Measurements from ENCODE around the gene ARID3A.
A peak's percentile ranks its signal among the peaks of the same experiment; 100 is the strongest.

Gene ARID3A

GRCh38 chr19:990119-990571, 64.3 kb downstream of the ARID3A start:
- no peak for DNase-seq (ENCODE audit: low spot score)

DNA sequence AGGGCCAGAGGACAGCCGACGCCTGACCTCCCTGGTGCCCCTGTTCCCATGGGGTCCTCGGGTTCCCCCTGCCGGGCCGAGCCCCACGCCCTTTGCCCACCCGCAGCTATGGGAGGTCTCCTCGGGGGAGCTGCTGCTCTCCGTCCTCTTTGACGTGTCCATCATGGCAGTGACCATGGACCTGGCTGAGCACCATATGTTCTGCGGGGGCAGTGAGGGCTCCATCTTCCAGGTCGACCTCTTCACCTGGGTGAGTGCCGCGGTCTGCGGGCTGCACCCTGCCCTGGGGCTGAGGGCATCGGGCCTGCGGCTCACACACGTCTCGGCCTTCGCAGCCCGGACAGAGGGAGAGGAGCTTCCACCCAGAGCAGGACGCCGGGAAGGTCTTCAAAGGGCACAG, 64.9 kb downstream of the ARID3A start:
- no peak for DNase-seq (ENCODE audit: low spot score)

DNA sequence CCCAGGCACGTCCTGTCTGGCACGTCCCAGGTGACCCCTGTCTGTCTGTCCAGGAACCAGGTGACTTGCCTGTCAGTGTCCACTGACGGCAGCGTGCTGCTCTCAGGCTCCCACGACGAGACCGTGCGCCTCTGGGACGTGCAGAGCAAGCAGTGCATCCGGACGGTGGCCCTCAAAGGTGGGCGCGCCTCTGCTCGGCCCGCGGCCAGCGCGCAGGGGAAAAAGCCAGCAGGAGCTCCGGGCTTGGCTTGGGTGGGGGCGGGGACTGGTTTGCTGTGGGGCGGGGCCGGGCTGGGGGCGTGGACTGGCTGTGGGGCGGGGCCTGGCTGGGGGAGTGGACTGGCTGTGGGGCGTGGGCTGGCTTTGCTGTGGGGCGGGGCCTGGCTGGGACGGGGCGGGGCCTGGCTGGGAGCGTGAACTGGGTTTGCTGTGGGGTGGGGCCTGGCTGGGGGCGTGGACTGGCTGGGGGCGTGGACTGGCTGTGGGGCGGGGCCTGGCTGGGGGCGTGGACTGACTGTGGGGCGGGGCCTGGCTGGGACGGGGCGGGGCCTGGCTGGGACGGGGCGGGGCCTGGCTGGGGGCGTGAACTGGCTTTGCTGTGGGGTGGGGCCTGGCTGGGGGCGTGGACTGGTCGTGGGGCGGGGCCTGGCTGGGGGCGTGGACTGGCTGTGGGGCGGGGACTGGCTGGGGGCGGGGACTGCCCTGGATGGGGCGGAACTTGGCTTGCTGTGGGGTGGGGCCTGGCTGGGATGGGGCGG, 65.5 kb downstream of the ARID3A start:
- peak; percentile 52 for DNase-seq (ENCODE audit: low spot score)

DNA sequence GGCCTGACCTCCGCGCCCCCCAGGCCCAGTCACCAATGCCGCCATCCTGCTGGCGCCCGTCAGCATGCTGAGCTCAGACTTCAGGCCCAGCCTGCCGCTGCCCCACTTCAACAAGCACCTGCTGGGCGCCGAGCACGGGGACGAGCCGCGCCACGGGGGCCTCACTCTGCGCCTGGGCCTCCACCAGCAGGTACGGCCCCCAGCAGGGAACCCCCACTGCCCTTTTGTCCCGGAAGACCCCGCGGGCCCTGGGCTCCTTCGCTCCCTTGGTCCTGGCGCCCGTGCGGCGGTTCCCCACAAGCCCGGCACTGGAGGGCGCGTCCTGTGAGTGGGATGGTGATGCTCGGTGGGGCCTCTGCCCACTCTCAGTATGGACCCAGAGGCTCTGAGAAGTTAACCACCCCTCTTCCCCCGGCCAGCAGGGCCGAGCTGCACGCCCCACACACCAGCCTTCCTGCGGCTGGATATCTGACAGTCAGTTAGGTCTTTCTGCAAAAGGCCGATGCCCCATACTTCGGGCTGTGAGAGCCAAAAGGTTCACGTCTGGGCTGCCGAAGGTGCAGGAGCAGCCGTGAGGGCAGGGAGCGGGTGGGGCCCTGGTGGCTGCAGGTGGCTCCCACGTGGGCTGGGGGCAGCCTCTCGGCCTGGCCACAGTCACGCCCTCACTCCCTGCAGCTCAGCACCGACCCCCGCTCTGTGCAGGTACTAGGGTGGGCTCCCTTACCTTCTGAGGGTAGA, 66.3 kb downstream of the ARID3A start:
- DNase-seq (ENCODE audit: low spot score): no peak

- DNase-seq (ENCODE audit: low spot score): no peak
Observed at GRCh38 chr19:992670-993055, 66.8 kb downstream of the ARID3A start.

DNA sequence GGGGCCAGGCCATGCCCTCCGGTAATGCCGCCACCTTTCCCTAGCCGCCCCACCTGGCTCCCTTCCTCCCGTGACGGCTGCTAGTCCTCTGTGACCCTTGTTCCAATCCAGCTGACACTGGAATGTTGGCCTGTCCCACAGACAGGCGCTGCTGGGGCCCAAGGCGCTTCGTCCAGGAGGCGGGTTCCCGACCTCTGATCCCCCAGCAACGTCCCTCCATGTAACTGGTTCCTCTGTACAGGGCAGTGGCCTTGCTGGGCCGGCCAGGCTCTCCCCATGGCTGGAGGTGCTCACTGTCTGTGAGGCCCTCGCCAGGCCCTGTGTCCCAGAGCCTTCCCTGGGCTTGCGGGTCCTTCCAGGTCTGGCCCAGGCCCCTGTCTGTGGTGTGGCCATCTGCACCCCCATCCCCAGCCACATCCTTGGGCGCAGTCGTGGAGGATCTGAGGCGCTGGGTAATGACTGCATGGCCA, 67.6 kb downstream of the ARID3A start:
- DNase-seq (ENCODE audit: low spot score): no peak

DNA sequence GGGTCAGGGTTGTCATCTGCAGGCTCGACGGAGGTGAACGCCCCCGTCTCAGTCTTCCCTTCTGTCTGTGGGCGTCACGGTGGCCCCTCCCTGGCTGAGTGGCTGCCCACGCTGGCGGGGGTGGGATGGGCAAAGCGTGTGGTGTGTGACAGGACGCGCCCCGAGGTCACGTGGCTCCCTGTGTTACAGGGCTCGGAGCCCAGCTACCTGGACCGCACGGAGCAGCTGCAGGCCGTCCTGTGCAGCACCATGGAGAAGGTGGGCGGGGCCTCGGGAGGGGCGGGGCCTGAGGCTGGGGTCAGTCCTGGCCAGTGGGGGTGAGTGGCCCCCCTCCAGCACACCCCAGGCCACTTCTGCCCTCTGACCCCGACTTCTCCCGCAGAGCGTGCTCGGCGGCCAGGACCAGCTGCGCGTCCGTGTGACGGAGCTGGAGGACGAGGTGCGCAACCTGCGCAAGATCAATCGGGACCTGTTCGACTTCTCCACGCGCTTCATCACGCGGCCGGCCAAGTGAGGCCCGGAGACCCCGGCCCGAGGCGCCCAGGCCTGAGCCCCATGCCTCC, 68.1 kb downstream of the ARID3A start:
- DNase-seq (ENCODE audit: low spot score): no peak

- no peak for DNase-seq (ENCODE audit: low spot score)
Observed at GRCh38 chr19:994516-994915, 68.7 kb downstream of the ARID3A start.

DNA sequence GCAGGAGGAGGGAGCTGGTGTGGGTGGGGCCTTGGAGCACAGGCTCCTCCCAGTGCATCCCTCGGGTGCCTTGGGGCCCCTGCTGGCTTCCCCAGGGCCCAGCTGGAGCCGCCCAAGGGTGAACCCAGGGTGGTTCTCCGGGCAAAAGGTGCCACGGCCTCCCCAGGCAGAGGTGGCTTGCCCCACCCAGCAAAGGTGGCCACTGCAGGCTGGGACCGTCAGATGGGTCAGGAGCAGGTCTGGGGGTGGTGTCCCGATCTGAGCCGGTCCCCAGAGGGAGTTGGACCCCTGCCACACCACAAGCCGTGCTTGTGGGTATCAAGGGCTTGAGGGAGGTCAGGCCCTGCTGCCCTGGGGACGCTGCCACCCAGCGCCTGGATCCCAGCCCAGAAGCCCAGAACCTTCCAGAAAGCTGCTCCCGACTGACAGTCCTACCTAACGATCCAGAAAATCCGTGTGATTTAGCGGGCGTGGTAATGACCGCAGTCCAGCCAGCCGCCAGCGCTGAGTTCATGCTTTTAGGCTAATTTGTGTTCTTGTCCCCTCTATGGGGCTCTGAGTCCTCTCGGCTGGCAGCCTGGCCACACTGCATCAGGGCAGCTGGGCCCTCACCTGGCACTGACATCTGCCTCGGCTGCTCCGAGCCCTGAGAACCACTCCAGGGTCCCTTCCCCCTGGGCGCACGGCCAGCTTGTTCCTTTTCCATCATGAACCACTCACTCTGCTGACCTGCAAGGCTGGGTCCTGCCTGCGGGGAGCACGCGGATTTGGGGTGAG, 69.4 kb downstream of the ARID3A start:
- no peak for DNase-seq (ENCODE audit: low spot score)

GRCh38 chr19:996051-996838, 70.4 kb downstream of the ARID3A start:
- peak; percentile 58 for DNase-seq (ENCODE audit: low spot score)

- no peak for DNase-seq (ENCODE audit: low spot score)
Observed at GRCh38 chr19:998064-998463, 72.2 kb downstream of the ARID3A start.

DNA sequence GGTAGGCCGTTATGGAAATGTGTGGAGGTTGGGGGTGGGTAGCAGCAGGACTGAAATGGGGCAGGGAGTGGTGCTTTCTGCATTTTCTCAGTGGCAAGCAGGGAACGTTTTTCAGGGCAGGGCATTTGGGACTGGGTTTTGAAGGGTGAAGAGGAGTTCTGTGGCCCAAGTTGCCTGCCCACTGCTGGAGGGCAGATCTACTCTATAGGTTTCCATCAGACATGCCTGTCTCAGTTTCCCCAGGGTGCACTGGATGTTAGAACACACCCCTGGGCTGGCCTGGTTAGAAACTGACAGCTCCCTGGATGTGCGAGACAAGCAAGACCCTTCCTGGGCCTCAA, 73.5 kb downstream of the ARID3A start:
- DNase-seq (ENCODE audit: low spot score): no peak

DNA sequence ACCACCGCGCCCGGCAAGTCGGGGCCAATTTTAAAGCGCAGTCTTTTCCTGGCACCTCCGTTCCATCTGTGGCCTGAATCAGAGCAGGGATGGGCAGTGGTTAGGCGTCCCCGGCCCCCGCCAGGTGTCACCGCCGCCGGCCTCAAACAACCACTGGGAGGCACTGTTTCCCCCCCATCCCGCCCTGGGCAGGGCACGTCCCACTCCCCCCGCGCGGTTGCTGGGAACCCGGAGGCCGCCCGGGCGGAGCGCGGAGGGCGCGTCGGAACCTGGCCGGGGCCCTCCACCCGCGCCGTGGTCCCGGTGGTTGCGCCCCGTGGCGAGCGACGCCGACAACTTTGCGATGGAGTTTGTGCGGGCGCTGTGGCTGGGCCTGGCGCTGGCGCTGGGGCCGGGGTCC, 74.3 kb downstream of the ARID3A start, which contains the start of gene GRIN3B:
Gene GRIN3B, plus strand, starts transcription at position 325 of the 400 bp plus-strand sequence. Its CDS starts 19 bp downstream, at position 344.
- DNase-seq (ENCODE audit: low spot score): peak; percentile 79

- DNase-seq (ENCODE audit: low spot score): no peak
Observed at GRCh38 chr19:1000591-1001537, 75.0 kb downstream of the ARID3A start.

DNA sequence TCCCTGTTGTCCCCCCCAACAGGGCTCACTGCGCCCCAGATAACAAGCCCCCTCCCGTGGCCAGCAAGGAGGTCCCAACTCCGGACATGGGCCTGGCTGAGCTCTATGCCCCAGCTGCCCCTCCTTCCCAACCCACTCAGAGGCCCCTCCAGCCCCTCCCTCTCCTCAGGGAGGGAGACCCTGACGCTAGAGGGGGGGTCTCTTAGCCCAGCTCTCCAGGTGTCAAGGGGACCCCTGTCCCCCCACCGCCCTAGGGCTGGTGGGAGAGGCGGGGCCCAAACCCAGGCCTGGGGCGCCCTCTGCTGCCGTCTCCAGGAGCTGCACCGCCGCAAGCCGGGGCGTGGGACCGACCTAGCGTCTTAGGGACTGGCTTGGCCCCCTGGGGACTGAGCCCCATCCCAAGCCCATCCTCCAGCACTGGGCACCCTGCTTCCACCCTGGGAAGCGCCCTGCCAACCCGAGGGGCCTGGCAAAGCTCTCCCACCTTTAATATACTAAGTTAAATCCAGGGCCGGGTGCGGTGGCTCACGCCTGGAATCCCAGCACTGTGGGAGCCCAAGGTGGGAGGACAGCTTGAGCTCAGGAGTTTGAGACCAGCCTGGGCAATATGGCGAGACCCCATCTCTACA, 75.8 kb downstream of the ARID3A start:
- DNase-seq (ENCODE audit: low spot score): peak; percentile 72

GRCh38 chr19:1002600-1002999, 76.8 kb downstream of the ARID3A start:
- no peak for DNase-seq (ENCODE audit: low spot score)

DNA sequence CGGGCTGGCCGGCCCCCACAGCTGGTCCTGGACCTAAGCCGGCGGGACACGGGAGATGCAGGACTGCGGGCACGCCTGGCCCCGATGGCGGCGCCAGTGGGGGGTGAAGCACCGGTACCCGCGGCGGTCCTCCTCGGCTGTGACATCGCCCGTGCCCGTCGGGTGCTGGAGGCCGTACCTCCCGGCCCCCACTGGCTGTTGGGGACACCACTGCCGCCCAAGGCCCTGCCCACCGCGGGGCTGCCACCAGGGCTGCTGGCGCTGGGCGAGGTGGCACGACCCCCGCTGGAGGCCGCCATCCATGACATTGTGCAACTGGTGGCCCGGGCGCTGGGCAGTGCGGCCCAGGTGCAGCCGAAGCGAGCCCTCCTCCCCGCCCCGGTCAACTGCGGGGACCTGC, 77.4 kb downstream of the ARID3A start:
- DNase-seq (ENCODE audit: low spot score): no peak

GRCh38 chr19:1004204-1004802, 78.5 kb downstream of the ARID3A start:
- DNase-seq (ENCODE audit: low spot score): no peak

All from AG08395 (cell line).